ENCODE measurements around the gene ZNF611.
"Not testable (repeated sequence)": the region's sequence is repeated elsewhere in the genome, so short reads cannot be mapped to it uniquely, and the experiment has no call there.

DNA sequence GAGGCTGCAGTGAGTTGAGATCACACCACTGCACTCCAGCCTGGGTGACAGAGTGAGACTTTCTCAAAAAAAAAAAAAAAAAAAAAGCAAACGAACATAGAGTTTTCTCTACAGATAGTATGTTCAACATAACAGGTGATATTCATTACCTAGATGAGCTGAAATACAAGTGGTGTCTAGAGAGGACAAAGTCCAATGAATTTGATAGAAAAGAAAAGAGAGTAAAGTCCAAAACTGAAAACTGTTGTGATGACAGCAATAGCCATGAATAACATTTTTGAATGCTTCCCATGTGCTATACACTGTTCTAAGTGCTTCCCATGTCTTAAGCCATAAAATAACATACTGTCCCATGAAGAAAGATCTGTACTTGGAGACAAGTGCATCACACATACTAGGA, 53.6 kb downstream of the ZNF611 start:
- not testable (repeated sequence) for TF ChIP-seq POLR2AphosphoS5 (IDR thresholded peaks at IDR 0.05; ENCODE audit: low read length); SP1 (IDR thresholded peaks at IDR 0.05; ENCODE audit: low read depth, low read length); JUND (IDR thresholded peaks at IDR 0.05; ENCODE audit: low read depth, low read length); MEF2A (IDR thresholded peaks at IDR 0.05; ENCODE audit: insufficient read depth, low read depth, low read length); ZZZ3 (IDR thresholded peaks at IDR 0.05; ENCODE audit: control insufficient read depth, insufficient read length, low read depth); EZH2 (IDR thresholded peaks at IDR 0.05; ENCODE audit: borderline replicate concordance, control insufficient read depth, low read depth, low read length); ZBED1 (IDR thresholded peaks at IDR 0.05; ENCODE audit: borderline replicate concordance); SMC3 (IDR thresholded peaks at IDR 0.05; ENCODE audit: borderline replicate concordance, low read length); SIN3A (IDR thresholded peaks at IDR 0.05; ENCODE audit: low read depth, low read length)
- TF ChIP-seq, protein P1, sequence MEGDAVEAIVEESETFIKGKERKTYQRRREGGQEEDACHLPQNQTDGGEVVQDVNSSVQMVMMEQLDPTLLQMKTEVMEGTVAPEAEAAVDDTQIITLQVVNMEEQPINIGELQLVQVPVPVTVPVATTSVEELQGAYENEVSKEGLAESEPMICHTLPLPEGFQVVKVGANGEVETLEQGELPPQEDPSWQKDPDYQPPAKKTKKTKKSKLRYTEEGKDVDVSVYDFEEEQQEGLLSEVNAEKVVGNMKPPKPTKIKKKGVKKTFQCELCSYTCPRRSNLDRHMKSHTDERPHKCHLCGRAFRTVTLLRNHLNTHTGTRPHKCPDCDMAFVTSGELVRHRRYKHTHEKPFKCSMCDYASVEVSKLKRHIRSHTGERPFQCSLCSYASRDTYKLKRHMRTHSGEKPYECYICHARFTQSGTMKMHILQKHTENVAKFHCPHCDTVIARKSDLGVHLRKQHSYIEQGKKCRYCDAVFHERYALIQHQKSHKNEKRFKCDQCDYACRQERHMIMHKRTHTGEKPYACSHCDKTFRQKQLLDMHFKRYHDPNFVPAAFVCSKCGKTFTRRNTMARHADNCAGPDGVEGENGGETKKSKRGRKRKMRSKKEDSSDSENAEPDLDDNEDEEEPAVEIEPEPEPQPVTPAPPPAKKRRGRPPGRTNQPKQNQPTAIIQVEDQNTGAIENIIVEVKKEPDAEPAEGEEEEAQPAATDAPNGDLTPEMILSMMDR (IDR thresholded peaks at IDR 0.05 in 2 of 3, conservative IDR thresholded peaks at IDR 0.05 in 1 of 3; ENCODE audit: control insufficient read depth in 2 of 3, extremely low read depth in 1 of 3, insufficient read depth in 1 of 3, low read depth in 3 of 3, low read length in 3 of 3) = not testable (repeated sequence)
- TF ChIP-seq, protein P2, sequence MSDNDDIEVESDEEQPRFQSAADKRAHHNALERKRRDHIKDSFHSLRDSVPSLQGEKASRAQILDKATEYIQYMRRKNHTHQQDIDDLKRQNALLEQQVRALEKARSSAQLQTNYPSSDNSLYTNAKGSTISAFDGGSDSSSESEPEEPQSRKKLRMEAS (IDR thresholded peaks at IDR 0.05; ENCODE audit: low read depth, low read length) = not testable (repeated sequence)
